Upper lobe of left lung (tissue), 6 donors: ENCODE data around the gene CRELD2. TPM values are rescaled to one million over a fixed set of nuclear protein-coding genes. Genes with fewer than 3 reads are reported as not detected.

Experiments
- ATAC-seq, 2 donors: fragments of 200-7000 bp; cut with Tn5 transposase; one replicate each; pipeline ENCODE4 v1.9.1; 2022; ENCODE audit warnings: mild to moderate bottlenecking in 2 of 2, moderate library complexity in 2 of 2; ENCODE audit not compliant: low FRiP score in 2 of 2
- DNase-seq, 2 donors: peaks; one replicate each; pipeline ENCODE4 v3.0.0-alpha.2; 2019 to 2020
- H3K27ac ChIP-seq, 4 donors: fragments of 200-600 bp; sonication (generic); one replicate each; pipeline ENCODE4 v1.5.1; 2016 to 2019
- H3K27me3 ChIP-seq, 4 donors: fragments of 200-600 bp; sonication (generic); one replicate each; pipeline ENCODE4 v1.5.1; 2017 to 2019
- H3K36me3 ChIP-seq, 4 donors: fragments of 200-600 bp; sonication (generic); one replicate each; pipeline ENCODE4 v1.5.1; 2016 to 2019
- H3K4me1 ChIP-seq, 4 donors: fragments of 200-600 bp; sonication (generic); one replicate each; pipeline ENCODE4 v1.5.1; 2018 to 2019
- H3K4me3 ChIP-seq, 4 donors: fragments of 200-600 bp; sonication (generic); one replicate each; pipeline ENCODE4 v1.5.1; 2017 to 2019; ENCODE audit warnings: mild to moderate bottlenecking in 2 of 4, moderate library complexity in 1 of 4
- H3K9me3 ChIP-seq, 4 donors: fragments of 200-600 bp; sonication (generic); one replicate each; pipeline ENCODE4 v1.5.1; 2018 to 2019
- EP300 ChIP-seq, 4 donors: sonication (generic); formaldehyde crosslinking; IDR thresholded peaks; one replicate each; pipeline ENCODE4 v1.5.1; 2017; ENCODE audit warnings: antibody characterized with exemption in 4 of 4, control low read depth in 2 of 4
- POLR2A ChIP-seq, 4 donors: fragments of 450-650 bp; IDR thresholded peaks; one replicate each; pipeline ENCODE4 v1.5.1; 2016 to 2017; ENCODE audit warnings: antibody characterized with exemption in 4 of 4, mild to moderate bottlenecking in 2 of 4
- POLR2AphosphoS5 ChIP-seq, 2 donors: sonication (generic); formaldehyde crosslinking; IDR thresholded peaks; one replicate each; pipeline ENCODE4 v1.5.1; 2017; ENCODE audit warnings: antibody characterized with exemption in 2 of 2
- WGBS, 2 donors: methylation state at CpG; one replicate each; pipeline ENCODE4 v1.1.5; 2017 to 2018; 5-methylcytosine and 5-hydroxymethylcytosine counted together
- total RNA-seq, 6 donors: library from RNA; depleted of rRNA in 4 of 6; stranded (reverse); fragments of >200 nt in 4 of 6; gene quantifications; one replicate each; pipeline versions ENCODE4 v1.1.0 to v1.2.1, GENCODE V29; 2016 to 2021
- TF ChIP-seq, protein P1 (sequence below), 6 experiments: fragments of 450-650 bp in 4 of 6; fragments of 200-600 bp in 2 of 6; sonication (generic) in 2 of 6; IDR thresholded peaks; one replicate each; pipeline ENCODE4 v1.5.1; 2016 to 2019; ENCODE audit warnings: antibody characterized with exemption in 6 of 6
- donor health status: DM: no; HTN: no; CAD: no; lungs with moderate emphysema.
- donor health status: DM: no; HTN: yes; CAD: no; lungs with severe emphysema.

CRELD2 gene
- total RNA-seq, 6 donors from 2014 or later = 31.2 to 72.6 (median 46.9) TPM

GRCh38 chr22:49881856-49882255, 36.6 kb upstream of the CRELD2 start:
- TF ChIP-seq POLR2AphosphoS5 (IDR thresholded peaks at IDR 0.05) (no peak), EP300 (IDR thresholded peaks at IDR 0.05) (no peak), POLR2A (IDR thresholded peaks at IDR 0.05) (no peak)
- TF ChIP-seq, protein P1, sequence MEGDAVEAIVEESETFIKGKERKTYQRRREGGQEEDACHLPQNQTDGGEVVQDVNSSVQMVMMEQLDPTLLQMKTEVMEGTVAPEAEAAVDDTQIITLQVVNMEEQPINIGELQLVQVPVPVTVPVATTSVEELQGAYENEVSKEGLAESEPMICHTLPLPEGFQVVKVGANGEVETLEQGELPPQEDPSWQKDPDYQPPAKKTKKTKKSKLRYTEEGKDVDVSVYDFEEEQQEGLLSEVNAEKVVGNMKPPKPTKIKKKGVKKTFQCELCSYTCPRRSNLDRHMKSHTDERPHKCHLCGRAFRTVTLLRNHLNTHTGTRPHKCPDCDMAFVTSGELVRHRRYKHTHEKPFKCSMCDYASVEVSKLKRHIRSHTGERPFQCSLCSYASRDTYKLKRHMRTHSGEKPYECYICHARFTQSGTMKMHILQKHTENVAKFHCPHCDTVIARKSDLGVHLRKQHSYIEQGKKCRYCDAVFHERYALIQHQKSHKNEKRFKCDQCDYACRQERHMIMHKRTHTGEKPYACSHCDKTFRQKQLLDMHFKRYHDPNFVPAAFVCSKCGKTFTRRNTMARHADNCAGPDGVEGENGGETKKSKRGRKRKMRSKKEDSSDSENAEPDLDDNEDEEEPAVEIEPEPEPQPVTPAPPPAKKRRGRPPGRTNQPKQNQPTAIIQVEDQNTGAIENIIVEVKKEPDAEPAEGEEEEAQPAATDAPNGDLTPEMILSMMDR (IDR thresholded peaks at IDR 0.05) = no peak
- DNase-seq = no peak

GRCh38 chr22:49882519-49883293, 35.7 kb upstream of the CRELD2 start:
- WGBS, 2 donors = 83 to 84% methylated on average over 21 of the region's 21 CpGs
- ATAC-seq = no peak

More at GRCh38 chr22:49881856-49882255, 36.6 kb upstream of the CRELD2 start:
- 83 to 98% methylated on average over 1 to 2 of the region's 2 CpGs for WGBS, 2 donors
- Histone ChIP-seq H3K27me3 (no peaks in the 10 kb centered on the region), H3K4me3 (no peak overlapping the region), H3K27ac (no peak overlapping the region), H3K36me3 (peaks cover 0 to 36% (median 28%) of the 10 kb centered on the region in 4 donors), H3K4me1 (no peaks in the 10 kb centered on the region), H3K9me3 (no peaks in the 10 kb centered on the region)
- no peak for ATAC-seq

DNA sequence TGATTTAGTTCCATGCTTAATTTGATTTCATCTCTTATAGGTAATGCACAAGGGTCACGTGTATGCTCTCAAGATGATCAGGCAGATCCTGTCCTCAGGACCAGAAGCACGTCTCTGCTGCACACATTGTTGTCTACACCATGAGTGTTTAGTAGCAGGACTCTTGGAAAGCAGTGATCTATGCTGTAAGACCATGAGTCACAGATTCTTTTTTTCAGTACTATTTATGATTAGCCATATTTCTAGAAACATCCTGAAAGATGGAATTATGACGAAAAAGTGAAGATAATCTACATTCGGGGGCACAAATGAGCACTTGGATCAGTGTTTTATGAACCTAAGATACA, 35.2 kb upstream of the CRELD2 start:
- 95 to 99% methylated on average over 4 of the region's 4 CpGs for WGBS, 2 donors
- H3K36me3 ChIP-seq = peaks cover 0 to 47% (median 32%) of the 10 kb centered on the region in 4 donors
- no peaks in the 10 kb centered on the region for H3K4me1 ChIP-seq
- no peaks in the 10 kb centered on the region for H3K27me3 ChIP-seq
- DNase-seq (no peak), ATAC-seq (no peak)
- no peak overlapping the region for H3K27ac ChIP-seq
- no peak overlapping the region for H3K4me3 ChIP-seq
- no peak for TF ChIP-seq POLR2AphosphoS5 (IDR thresholded peaks at IDR 0.05)
- TF ChIP-seq, protein P1 (IDR thresholded peaks at IDR 0.05) = no peak
- no peak for TF ChIP-seq EP300 (IDR thresholded peaks at IDR 0.05)
- TF ChIP-seq POLR2A (IDR thresholded peaks at IDR 0.05) = no peak
- H3K9me3 ChIP-seq = no peaks in the 10 kb centered on the region

More at GRCh38 chr22:49882519-49883293, 35.7 kb upstream of the CRELD2 start:
- no peak for DNase-seq
- Histone ChIP-seq H3K27me3 (no peaks in the 10 kb centered on the region), H3K4me3 (no peak overlapping the region), H3K36me3 (peaks cover 0 to 45% (median 32%) of the 10 kb centered on the region in 4 donors), H3K27ac (no peak overlapping the region), H3K9me3 (no peaks in the 10 kb centered on the region), H3K4me1 (no peaks in the 10 kb centered on the region)
- no peak for TF ChIP-seq POLR2A (IDR thresholded peaks at IDR 0.05)
- TF ChIP-seq POLR2AphosphoS5 (IDR thresholded peaks at IDR 0.05) = no peak
- TF ChIP-seq, protein P1 (IDR thresholded peaks at IDR 0.05) = no peak
- no peak for TF ChIP-seq EP300 (IDR thresholded peaks at IDR 0.05)

- 95 to 97% methylated on average over 20 of the region's 20 CpGs for WGBS, 2 donors
- DNase-seq = no peak
- no peak overlapping the region for H3K27ac ChIP-seq
- peaks cover 0 to 55% (median 32%) of the 10 kb centered on the region in 4 donors for H3K36me3 ChIP-seq
- H3K9me3 ChIP-seq = no peaks in the 10 kb centered on the region
- TF ChIP-seq, protein P1 (IDR thresholded peaks at IDR 0.05) = no peak
- TF ChIP-seq EP300 (IDR thresholded peaks at IDR 0.05) (no peak), POLR2A (IDR thresholded peaks at IDR 0.05) (no peak)
- no peak overlapping the region for H3K4me3 ChIP-seq
- ATAC-seq = no peak
- H3K4me1 ChIP-seq = no peaks in the 10 kb centered on the region
- H3K27me3 ChIP-seq = no peaks in the 10 kb centered on the region
Observed at GRCh38 chr22:49884075-49884474, 34.4 kb upstream of the CRELD2 start.
